HG03571 (cell line): ENCODE measurements around the gene VSTM2A.
"Not testable (repeated sequence)": the region's sequence is repeated elsewhere in the genome, so short reads cannot be mapped to it uniquely, and the experiment has no call there.

Experiments
- ATAC-seq: cut with Tn5 transposase; IDR thresholded peaks from one replicate; pipeline ENCODE4 v1.9.1; 2021; ENCODE audit not compliant: unreplicated experiment

Gene VSTM2A

GRCh38 chr7:54541669-54542625 is at the start of gene VSTM2A:
VSTM2A (plus strand) TSS chr7:54542375; CDS start chr7:54542731, 356 bp downstream.
- no peak for ATAC-seq

- ATAC-seq, result not testable (repeated sequence)
Measured at GRCh38 chr7:54504531-54504930, 37.6 kb upstream of the VSTM2A start.

- ATAC-seq, result no peak
Measured at GRCh38 chr7:54529568-54529967, 12.6 kb upstream of the VSTM2A start.

- ATAC-seq, result no peak
Measured at GRCh38 chr7:54538122-54538521, 4.1 kb upstream of the VSTM2A start.

- ATAC-seq, result no peak
Measured at GRCh38 chr7:54543051-54543488, 895 bp downstream of the VSTM2A start.

- no peak for ATAC-seq
Measured at GRCh38 chr7:54544149-54544526, 2.0 kb downstream of the VSTM2A start.

GRCh38 chr7:54544527-54545240 is 2.5 kb downstream of the VSTM2A start:
- ATAC-seq, result no peak

DNA sequence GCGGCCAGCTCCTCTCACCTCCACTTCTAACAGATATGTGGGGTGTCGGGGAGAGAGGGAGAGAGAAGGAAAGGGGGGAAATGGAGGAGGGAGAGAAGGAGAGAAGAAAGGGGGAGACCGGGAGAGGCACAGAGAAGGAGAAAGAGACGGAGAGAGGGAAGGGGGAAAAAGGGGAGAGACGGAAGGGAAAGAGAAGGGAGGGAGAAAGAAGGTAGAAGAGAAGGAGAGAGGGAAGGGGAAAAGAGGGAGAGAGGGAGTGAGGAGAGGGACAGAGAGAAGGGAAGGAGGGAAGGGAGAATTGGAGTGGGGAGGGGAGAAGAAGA is 3.0 kb downstream of the VSTM2A start:
- ATAC-seq, result no peak

DNA sequence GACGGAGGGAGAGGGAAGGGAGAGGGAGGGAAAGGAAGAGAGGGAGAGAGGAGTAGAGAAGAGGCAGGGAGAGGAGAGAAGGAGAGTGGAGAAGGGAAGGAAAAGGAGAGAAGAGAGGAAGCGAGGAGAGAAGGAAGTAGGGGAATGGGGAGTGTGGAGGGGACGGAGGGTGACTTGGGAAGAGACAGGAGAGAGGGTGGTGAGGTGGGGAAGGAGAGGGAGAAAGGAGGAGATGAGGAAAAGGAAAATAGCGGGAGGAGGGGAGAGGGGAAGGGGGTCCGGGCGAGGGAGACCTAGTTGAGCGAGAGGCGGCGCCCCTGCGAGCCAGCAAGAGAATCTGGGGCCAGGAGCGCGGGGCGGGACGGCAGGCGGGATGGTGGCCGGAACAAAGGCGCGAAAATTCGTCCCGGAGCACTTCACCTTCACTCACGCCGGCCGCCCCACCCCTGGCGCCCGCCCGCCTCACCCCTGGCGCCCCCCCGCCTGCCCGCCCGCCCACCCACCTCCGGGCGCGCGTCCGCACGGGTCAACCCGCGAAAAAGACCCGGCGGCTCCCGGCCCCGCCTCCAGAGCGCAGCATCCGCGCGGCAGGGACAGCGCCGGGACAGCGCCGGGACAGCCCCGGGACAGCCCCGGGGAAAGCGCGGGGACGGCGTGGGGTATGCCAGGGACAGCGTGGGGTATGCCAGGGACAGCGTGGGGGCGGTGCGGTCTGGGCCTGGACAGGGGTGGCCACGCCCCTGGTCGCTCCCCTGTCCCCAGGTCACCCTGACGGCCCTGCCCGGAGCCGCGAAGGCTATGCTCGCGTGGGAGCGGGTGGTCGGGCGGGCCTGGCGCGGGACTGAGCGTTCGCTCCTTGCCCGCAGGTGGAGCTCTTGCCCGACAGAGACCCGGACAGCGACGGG is 4.2 kb downstream of the VSTM2A start:
- ATAC-seq, result no peak

DNA sequence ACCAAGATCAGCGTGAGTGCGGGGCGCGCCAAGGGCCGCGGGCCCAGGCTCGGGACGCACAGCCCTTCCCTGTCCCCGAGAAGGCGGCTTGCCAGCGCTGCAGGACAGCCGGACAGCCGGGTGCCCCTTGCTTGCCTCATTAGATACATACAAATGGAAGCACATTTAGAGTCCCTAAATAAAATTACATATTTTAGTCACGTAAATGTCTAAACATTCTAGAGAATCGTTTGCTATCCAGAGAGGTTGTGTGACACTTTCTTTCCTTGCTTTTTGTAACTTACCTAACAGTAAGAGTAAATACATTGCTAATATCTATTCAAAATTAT is 4.8 kb downstream of the VSTM2A start:
- ATAC-seq, result no peak

DNA sequence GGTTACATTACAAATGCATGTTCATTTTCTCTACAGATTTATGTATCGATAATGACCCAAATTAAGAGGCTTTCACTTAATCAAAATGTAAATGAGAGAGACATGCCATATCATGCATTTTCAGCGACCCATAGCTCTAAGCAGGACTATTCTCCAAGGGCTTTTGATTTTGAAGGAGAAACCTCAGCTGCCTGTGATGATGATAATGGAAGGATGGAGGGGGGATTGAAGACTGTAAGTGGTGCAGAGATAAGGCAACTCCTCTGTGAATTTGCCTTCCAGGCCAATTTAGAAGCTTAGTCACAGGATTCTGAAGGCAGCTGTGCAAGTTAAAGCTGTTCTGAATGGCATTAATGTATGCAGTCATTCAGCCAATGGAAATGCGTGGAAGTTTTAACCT is 8.3 kb downstream of the VSTM2A start:
- no peak for ATAC-seq

- ATAC-seq, result no peak
Measured at GRCh38 chr7:54556121-54556520, 13.9 kb downstream of the VSTM2A start.

DNA sequence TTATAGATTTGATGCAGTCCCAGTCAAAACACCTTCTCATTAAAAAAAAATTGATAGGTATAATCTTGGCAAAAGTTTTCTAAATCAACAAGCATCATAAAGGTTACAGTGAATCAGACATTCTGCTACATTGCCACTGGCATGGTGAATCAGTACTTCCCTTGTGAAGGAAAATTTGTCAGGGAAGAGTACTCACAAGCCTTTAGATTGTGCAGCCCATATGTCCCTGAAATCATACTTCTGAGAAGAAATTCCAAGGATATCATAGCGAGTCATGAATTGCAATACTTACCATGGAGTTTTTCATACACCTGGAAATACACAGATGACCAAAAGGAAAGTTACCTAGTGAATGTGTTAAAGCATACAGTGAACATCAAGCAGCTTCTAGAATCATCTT is 17.2 kb downstream of the VSTM2A start:
- no peak for ATAC-seq

GRCh38 chr7:54560198-54560597 is 18.0 kb downstream of the VSTM2A start:
- no peak for ATAC-seq

DNA sequence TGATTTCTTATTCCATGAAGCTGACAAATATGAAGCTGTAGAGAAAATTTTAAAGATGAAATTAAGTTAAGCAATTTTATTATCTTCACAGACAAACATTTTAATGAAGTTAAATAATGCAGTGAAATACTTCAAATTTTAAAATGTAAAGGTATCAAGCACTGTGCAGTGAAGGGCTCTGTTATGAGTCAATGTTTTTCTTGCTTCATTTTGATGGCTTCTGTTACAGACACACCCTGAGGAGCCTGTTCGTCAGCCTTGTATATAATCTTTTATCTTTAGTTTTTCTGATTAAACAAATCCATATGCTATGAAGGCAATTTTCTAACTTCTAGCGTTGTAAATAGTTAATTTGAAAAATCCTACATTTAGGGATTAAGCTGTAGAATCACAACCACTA is 18.5 kb downstream of the VSTM2A start:
- ATAC-seq, result no peak

GRCh38 chr7:54563329-54563916 is 21.2 kb downstream of the VSTM2A start:
- ATAC-seq, result no peak

DNA sequence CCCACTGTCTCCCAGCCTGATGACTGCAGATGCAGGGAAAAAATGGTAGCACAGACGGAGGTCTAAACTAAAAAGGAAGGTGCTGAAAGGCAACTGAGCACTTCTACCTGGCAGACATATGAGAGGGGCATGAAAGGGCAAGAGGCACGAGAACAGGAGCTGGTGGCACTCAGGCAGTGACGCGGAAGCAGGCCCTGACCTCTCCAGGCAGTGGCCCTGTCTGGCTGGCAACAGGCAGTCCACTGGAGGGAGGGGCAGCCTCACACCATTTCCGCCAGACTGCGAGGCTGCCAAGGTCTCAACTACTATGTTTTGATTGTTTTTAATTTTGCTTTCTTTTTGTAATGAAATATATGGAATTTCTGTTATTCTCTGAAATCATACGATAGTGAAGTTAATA is 23.3 kb downstream of the VSTM2A start:
- ATAC-seq, result no peak

DNA sequence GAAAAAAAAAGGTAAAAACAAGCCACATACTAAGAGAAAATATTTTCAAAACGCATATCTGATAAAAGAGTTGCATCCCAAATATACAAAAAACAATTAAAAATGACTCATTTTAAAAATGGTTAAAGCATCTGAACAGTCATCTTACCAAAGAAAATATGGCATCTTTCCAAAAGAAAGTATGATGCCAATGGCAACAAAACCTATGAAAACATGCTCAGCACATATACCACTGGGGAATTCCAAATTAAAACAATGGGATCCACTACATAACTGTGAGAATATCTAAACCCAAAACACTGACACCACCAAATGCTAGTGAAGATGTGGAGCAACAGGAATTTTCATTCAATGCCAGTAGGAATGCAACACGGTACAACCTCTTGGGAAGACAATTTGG is 39.3 kb downstream of the VSTM2A start:
- no peak for ATAC-seq

- ATAC-seq, result no peak
Measured at GRCh38 chr7:54591404-54592386, 49.5 kb downstream of the VSTM2A start.

- ATAC-seq, result peak; percentile 92
Measured at GRCh38 chr7:54596747-54597146, 54.6 kb downstream of the VSTM2A start.
